SK-N-SH (cell line): Measurements from ENCODE around the gene FCER2.

Experiments
- CTCF ChIP-seq: fragments of 200-600 bp; sonication (generic); IDR thresholded peaks from 2 replicates; pipeline ENCODE4 v1.6.1; 2017; ENCODE audit warnings: antibody characterized with exemption, mild to moderate bottlenecking, moderate library complexity
- NFIC ChIP-seq: IDR thresholded peaks from 2 replicates; pipeline ENCODE4 v1.4.0; 2012; ENCODE audit warnings: borderline replicate concordance
- RXRA ChIP-seq: IDR thresholded peaks from 2 replicates; pipeline ENCODE4 v1.4.0; 2012; ENCODE audit warnings: low read depth, mild to moderate bottlenecking, borderline replicate concordance
- TEAD4 ChIP-seq: IDR thresholded peaks from 2 replicates; pipeline ENCODE4 v1.4.0; 2012; ENCODE audit warnings: mild to moderate bottlenecking, borderline replicate concordance; ENCODE audit not compliant: insufficient read depth
- TF ChIP-seq, protein P1 (sequence below): IDR thresholded peaks from 2 replicates; pipeline ENCODE4 v1.4.0; 2012; ENCODE audit warnings: low read depth

- TF ChIP-seq NFIC (no peak), CTCF (no peak), RXRA (no peak), TEAD4 (no peak)
- TF ChIP-seq, protein P1, sequence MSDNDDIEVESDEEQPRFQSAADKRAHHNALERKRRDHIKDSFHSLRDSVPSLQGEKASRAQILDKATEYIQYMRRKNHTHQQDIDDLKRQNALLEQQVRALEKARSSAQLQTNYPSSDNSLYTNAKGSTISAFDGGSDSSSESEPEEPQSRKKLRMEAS, result no peak
Measured at GRCh38 chr19:7718668-7719067, 16.7 kb upstream of the FCER2 start.
